DMS 273 (cell line): ENCODE data around the gene GUK1.

Experiments
- DNase-seq: peaks from one replicate; lab custom pipeline; 2025; ENCODE audit not compliant: unreplicated experiment; lab: John Stamatoyannopoulos, UW

Gene GUK1

GRCh38 chr1:228139931-228140723 is at the start of gene GUK1:
Gene GUK1, plus strand, starts transcription at chr1:228140279. Its CDS starts 24 bp downstream, at chr1:228140303.
- DNase-seq: peak; percentile 100

- DNase-seq: no peak
Measured at GRCh38 chr1:228090613-228091081, 49.4 kb upstream of the GUK1 start.

GRCh38 chr1:228091084-228091483 is 49.0 kb upstream of the GUK1 start:
- no peak for DNase-seq

GRCh38 chr1:228092342-228093049 is 47.6 kb upstream of the GUK1 start:
- DNase-seq: no peak

GRCh38 chr1:228093050-228093906 is 46.8 kb upstream of the GUK1 start:
- peak; percentile 42 for DNase-seq

GRCh38 chr1:228094432-228095016 is 45.6 kb upstream of the GUK1 start:
- DNase-seq: peak; percentile 39

GRCh38 chr1:228095161-228095560 is 44.9 kb upstream of the GUK1 start:
- DNase-seq: no peak

- no peak for DNase-seq
Measured at GRCh38 chr1:228095938-228096337, 44.1 kb upstream of the GUK1 start.

- DNase-seq: no peak
Measured at GRCh38 chr1:228096416-228097332, 43.4 kb upstream of the GUK1 start.

GRCh38 chr1:228097333-228098081 is 42.6 kb upstream of the GUK1 start:
- no peak for DNase-seq

- no peak for DNase-seq
Measured at GRCh38 chr1:228098323-228098931, 41.7 kb upstream of the GUK1 start.

GRCh38 chr1:228099331-228099732 is 40.7 kb upstream of the GUK1 start:
- no peak for DNase-seq

GRCh38 chr1:228100822-228101613 is 39.1 kb upstream of the GUK1 start:
- DNase-seq: peak; percentile 50

GRCh38 chr1:228101614-228101993 is 38.5 kb upstream of the GUK1 start:
- DNase-seq: peak; percentile 50

GRCh38 chr1:228101994-228102790 is 37.9 kb upstream of the GUK1 start:
- DNase-seq: peak; percentile 75

- DNase-seq: peak; percentile 99
Measured at GRCh38 chr1:228102791-228103620, 37.1 kb upstream of the GUK1 start, which contains the start of gene C1orf35. Gene C1orf35, minus strand, starts transcription at chr1:228103325. Its CDS starts 98 bp downstream, at chr1:228103227.
